Neutrophil (primary cell): ENCODE data around the gene TM7SF2.
"Not testable (repeated sequence)": the region's sequence is repeated elsewhere in the genome, so short reads cannot be mapped to it uniquely, and the experiment has no call there.

Source experiments
- H3K27ac ChIP-seq: fragments of 200-600 bp; sonication (generic); 2 replicates; pipeline ENCODE4 v1.5.1; 2016; ENCODE audit warnings: mild to moderate bottlenecking, moderate library complexity
- H3K27me3 ChIP-seq: fragments of 200-600 bp; sonication (generic); 2 replicates; pipeline ENCODE4 v1.6.0; 2016; ENCODE audit warnings: mild to moderate bottlenecking
- H3K36me3 ChIP-seq: fragments of 200-600 bp; sonication (generic); 2 replicates; pipeline ENCODE4 v1.5.1; 2017
- H3K4me1 ChIP-seq, 2 experiments: fragments of 200-600 bp in 1 of 2; sonication (generic) in 1 of 2; 1 replicate in 1 of 2; 2 replicates in 1 of 2; pipeline versions ENCODE4 v1.5.1 to v1.6.1; 2013 to 2016; ENCODE audit warnings: low read depth in 1 of 2, low read length in 1 of 2, mild to moderate bottlenecking in 1 of 2, moderate library complexity in 1 of 2; ENCODE audit not compliant: control insufficient read depth in 1 of 2, insufficient read depth in 1 of 2
- H3K4me3 ChIP-seq, 2 experiments: fragments of 200-600 bp in 1 of 2; sonication (generic) in 1 of 2; 1 replicate in 1 of 2; 2 replicates in 1 of 2; pipeline ENCODE4 v1.5.1; 2013 to 2016; ENCODE audit warnings: low read depth in 1 of 2, low read length in 1 of 2, mild to moderate bottlenecking in 1 of 2, moderate library complexity in 1 of 2
- H3K9me3 ChIP-seq: fragments of 200-600 bp; sonication (generic); 2 replicates; pipeline ENCODE4 v1.5.1; 2016
- TF ChIP-seq, protein P1 (sequence below): fragments of 200-600 bp; sonication (generic); IDR thresholded peaks from 2 replicates; pipeline ENCODE4 v1.5.1; 2016; ENCODE audit warnings: antibody characterized with exemption

Gene TM7SF2

DNA sequence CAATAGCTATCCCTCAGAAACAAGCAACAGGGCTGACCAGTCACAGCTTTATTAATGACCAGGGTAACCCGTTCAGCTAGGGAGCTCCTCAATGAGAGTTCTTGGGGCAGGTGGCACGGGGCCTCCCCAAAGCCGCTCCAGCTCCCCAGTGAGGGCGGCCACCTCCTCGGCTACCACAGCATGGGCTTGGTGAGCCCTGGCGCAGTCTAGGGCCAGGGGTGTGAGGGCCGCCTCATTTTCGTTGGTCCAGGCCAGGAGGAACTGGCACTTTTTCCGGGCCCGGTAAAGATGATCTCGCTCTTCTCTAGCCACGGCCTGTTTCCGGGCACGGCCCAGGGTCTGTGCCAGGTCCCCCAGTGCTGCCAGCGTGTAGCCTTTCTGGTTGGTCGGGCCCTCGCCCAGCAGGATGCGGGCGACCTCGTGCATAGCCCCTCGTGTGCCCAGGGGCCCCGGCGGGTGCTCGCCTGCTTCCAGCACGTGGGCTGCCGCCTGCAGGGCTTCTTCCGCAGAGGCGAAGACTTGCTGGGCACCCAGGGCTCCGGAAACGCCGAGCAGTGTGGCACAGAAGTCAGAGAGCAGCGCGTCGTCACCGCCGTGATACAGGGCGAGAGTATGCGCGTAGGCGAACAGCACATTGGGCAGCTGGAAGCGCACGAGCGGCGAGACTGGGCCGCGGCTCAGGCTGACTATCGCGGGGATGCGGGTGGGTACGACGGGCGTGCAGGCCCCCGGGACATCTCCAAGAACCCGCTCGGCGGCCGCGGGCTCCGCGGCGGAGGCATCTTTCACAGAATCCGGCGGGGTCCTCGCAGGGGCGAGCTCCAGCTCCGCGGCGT is 4.9 kb downstream of the TM7SF2 start:
- Histone ChIP-seq H3K36me3 (peaks cover 36% of the 10 kb centered on the region), H3K4me1 (peaks cover 53 to 54% of the 10 kb centered on the region in 2 experiments)

DNA sequence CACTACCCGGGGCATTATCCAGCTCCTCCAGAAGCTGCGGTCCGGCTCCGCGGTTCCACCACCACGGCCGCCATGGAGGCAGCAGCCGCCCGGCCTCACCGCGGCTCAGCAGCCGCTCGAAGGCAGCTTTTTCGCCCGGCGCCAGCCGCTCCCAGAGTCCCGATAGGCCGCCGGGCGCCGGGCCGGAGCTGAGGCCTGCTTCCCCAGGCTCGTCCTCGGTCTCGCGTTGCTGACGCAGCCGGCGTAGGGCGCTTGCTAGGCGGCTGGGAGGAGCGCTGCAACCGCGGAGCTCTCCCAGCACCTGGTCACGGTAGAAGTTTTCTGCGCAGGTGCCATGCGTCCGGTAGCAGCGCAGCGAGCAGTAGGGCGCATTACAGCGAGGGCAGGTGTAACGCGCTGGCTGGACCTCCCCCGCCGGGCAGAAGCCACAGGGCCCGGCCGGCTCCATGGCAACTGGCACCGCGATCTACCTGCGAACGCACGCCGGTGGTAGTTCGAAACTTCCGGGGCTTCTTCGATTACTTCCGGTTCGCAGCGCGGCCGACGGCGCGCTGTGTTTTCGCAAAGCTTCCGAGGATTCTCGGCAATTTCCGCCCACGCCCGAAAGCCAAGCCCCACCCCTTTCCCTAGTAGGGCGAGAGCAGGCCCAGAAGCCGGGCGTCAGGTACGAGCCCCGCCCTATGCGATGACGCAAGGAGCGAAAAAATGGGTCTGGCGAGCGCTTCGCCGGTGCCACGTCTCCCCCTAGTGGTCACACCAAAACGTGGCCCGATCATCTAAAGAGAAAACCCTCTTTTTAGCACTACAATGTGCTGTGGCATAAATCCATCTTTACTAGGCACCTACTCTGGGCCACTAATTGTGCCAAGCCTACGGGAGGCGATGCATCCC is 5.8 kb downstream of the TM7SF2 start, which contains the start of gene ZNHIT2:
ZNHIT2 (minus strand) TSS at position 496 of the 891 bp plus-strand sequence; CDS start at position 448, 48 bp downstream.
- peaks cover 36% of the 10 kb centered on the region for H3K36me3 ChIP-seq
- TF ChIP-seq, protein P1, sequence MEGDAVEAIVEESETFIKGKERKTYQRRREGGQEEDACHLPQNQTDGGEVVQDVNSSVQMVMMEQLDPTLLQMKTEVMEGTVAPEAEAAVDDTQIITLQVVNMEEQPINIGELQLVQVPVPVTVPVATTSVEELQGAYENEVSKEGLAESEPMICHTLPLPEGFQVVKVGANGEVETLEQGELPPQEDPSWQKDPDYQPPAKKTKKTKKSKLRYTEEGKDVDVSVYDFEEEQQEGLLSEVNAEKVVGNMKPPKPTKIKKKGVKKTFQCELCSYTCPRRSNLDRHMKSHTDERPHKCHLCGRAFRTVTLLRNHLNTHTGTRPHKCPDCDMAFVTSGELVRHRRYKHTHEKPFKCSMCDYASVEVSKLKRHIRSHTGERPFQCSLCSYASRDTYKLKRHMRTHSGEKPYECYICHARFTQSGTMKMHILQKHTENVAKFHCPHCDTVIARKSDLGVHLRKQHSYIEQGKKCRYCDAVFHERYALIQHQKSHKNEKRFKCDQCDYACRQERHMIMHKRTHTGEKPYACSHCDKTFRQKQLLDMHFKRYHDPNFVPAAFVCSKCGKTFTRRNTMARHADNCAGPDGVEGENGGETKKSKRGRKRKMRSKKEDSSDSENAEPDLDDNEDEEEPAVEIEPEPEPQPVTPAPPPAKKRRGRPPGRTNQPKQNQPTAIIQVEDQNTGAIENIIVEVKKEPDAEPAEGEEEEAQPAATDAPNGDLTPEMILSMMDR: peak; percentile 95
- H3K9me3 ChIP-seq: no peaks in the 10 kb centered on the region
- peaks cover 22% of the 10 kb centered on the region for H3K27me3 ChIP-seq
- H3K4me1 ChIP-seq: peaks cover 48% of the 10 kb centered on the region in 2 experiments
- H3K4me3 ChIP-seq: peak within 1 kb of the TSS; percentile 74 to 89
- peak within 1 kb of the TSS; percentile 90 for H3K27ac ChIP-seq

More for the DNA sequence above, 4.9 kb downstream of the TM7SF2 start:
- Histone ChIP-seq H3K27ac (peak overlapping the region; percentile 90), H3K27me3 (peaks cover 29% of the 10 kb centered on the region), H3K4me3 (peak overlapping the region; percentile 74 to 89), H3K9me3 (no peaks in the 10 kb centered on the region)
- TF ChIP-seq, protein P1: no peak

DNA sequence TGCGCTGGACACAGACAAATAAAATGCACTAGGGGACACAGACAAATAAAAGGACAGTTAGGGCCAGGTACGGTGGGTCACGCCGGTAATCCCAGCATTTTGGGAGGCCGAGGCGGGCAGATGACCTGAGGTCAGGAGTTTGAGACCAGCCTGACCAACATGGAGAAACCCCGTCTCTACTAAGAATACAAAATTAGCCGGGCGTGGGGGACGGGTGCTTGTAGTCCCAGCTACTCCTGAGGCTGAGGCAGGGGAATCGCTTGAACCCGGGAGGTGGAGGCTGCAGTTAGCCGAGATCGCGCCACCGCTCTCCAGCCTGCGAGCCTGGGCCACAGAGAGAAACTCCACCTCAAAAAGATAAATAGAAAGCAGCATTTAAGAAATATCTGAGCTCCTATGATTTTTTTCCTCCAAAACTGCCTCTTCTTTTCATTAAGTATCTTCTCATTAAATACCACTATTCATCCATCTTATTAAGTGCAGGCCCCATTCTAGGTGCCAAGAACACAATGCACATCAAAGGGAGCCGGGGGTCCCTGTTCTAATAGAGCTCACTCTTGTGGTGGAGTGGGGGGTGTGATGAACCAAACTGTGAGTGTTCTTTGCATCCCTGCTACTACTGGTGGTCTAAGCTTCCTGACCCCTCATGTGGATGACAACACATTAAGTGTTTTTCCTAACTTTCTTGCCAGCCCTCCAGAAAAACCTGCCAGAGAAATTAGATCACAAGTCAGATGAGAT is 6.6 kb downstream of the TM7SF2 start:
- no peaks in the 10 kb centered on the region for H3K9me3 ChIP-seq
- peak overlapping the region; percentile 90 for H3K27ac ChIP-seq
- H3K36me3 ChIP-seq: peaks cover 36% of the 10 kb centered on the region
- H3K4me3 ChIP-seq: peak overlapping the region in 1 of 2 experiments; percentile 74
- peaks cover 14% of the 10 kb centered on the region for H3K27me3 ChIP-seq
- peaks cover 48% of the 10 kb centered on the region in 2 experiments for H3K4me1 ChIP-seq
- TF ChIP-seq, protein P1: no peak

DNA sequence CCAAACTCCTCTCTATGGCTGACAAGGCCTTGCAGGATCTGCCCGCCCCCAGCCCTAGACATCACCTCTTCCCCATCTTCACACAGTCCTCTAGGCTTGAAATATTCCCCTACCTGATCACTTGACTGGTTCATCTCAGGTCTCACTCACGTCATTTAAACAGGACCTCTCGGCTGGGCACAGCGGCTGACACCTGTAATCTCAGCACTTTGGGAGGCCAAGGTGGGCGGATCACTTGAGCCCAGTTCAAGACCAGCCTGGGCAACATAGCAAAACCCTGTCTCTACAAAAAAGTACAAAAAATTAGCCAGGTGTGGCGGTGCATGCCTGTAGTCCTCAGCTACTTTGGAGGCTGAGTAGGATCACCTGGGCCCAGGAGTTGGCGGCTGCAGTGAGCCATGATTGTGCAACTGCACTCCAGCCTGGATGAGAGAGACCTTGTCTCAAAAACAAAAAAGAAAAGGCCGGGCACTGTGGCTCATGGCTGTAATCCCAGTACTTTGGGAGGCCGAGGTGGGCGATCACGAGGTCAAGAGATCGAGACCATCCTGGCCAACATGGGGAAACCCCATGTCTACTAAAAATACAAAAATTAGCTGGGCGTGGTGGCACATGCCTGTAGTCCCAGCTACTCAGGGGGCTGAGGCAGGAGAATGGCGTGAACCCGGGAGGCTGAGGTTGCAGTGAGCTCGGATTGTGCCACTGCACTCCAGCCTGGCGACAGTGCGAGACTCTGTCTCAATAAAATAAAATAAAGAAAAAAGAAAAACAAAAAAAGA is 7.4 kb downstream of the TM7SF2 start:
- Histone ChIP-seq H3K27ac (peak overlapping the region; percentile 90), H3K4me1 (peaks cover 44 to 46% of the 10 kb centered on the region in 2 experiments), H3K36me3 (peaks cover 36% of the 10 kb centered on the region)
- not testable (repeated sequence) for H3K4me3 ChIP-seq, H3K27me3 ChIP-seq, H3K9me3 ChIP-seq

DNA sequence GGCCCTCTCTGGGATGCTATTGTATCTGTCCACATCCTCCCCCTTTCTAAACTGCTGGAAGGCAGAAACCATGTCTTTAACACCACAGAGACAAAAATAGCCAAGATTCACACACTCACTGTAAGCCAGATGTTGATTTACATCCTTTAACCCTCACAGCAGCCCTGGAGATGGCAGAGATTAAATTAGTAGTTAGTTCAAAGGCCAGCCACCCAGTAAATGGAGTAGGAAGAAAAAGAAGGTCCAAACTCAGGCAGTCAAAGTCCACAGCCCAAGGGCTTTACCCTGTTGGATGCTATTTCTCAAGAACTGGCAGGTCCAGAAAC is 8.0 kb downstream of the TM7SF2 start:
- Histone ChIP-seq H3K27me3 (peaks cover 2% of the 10 kb centered on the region), H3K4me3 (no peak overlapping the region), H3K4me1 (peaks cover 44 to 46% of the 10 kb centered on the region in 2 experiments), H3K9me3 (no peaks in the 10 kb centered on the region), H3K36me3 (peaks cover 40% of the 10 kb centered on the region), H3K27ac (peak overlapping the region; percentile 90)
- TF ChIP-seq, protein P1: no peak
